Measurements from ENCODE around the gene HIVEP1. TPM values are rescaled to one million over a fixed set of nuclear protein-coding genes. Genes with fewer than 3 reads are reported as not detected.

Gene HIVEP1
- total RNA-seq, 1 experiment from 2014 or later, result 24.3 TPM

GRCh38 chr6:12014873-12015149 lies 2.7 kb downstream of the HIVEP1 start (continued):
- TF ChIP-seq ZNF532 (CRISPR knock-in tag; IDR thresholded peaks at IDR 0.05; ENCODE audit: borderline replicate concordance) (no peak), PREB (CRISPR knock-in tag; IDR thresholded peaks at IDR 0.05; ENCODE audit: borderline replicate concordance) (no peak), FOXP4 (CRISPR knock-in tag; IDR thresholded peaks at IDR 0.05) (no peak), CBFB (CRISPR knock-in tag; IDR thresholded peaks at IDR 0.05; ENCODE audit: low read depth) (no peak), JUN (CRISPR knock-in tag; IDR thresholded peaks at IDR 0.05) (no peak), ZNF317 (CRISPR knock-in tag; IDR thresholded peaks at IDR 0.05; ENCODE audit: borderline replicate concordance, low read depth) (no peak)

GRCh38 chr6:12017263-12017662 lies 5.2 kb downstream of the HIVEP1 start:
- Mint-ChIP-seq H3K27ac (no peak overlapping the region), H3K4me3 (no peak overlapping the region), H3K36me3 (peaks cover 61% of the 10 kb centered on the region), H3K4me1 (peaks cover 33% of the 10 kb centered on the region), H3K27me3 (ENCODE audit: low read depth) (no peaks in the 10 kb centered on the region), H3K9me3 (peaks cover 20% of the 10 kb centered on the region)
- ChIA-PET POLR2A (interaction anchor here (0.6 kb wide), 1 partner anchor 128 kb away, joined by 3 read pairs; no protein-coding TSS in a partner anchor), CTCF (no interaction called here)
- TF ChIP-seq MXD4 (CRISPR knock-in tag; IDR thresholded peaks at IDR 0.05; ENCODE audit: borderline replicate concordance) (no peak), NFYB (CRISPR knock-in tag; conservative IDR thresholded peaks at IDR 0.05; ENCODE audit: low read depth) (peak; percentile 42)
- no peak for ATAC-seq
- no peak for DNase-seq (ENCODE audit: low spot score)

- CTCF ChIA-PET, result no interaction called here
- no peak for ATAC-seq
- peaks cover 61% of the 10 kb centered on the region for H3K36me3 Mint-ChIP-seq
- TF ChIP-seq SMAD4 (CRISPR knock-in tag; IDR thresholded peaks at IDR 0.05) (no peak), PRRX2 (CRISPR knock-in tag; IDR thresholded peaks at IDR 0.05) (no peak), ERG (CRISPR knock-in tag; IDR thresholded peaks at IDR 0.05) (no peak), HMGA2 (CRISPR knock-in tag; IDR thresholded peaks at IDR 0.05) (no peak), ZSCAN18 (CRISPR knock-in tag; IDR thresholded peaks at IDR 0.05) (no peak), FOXJ3 (CRISPR knock-in tag; IDR thresholded peaks at IDR 0.05; ENCODE audit: borderline replicate concordance) (no peak), CDX4 (CRISPR knock-in tag; IDR thresholded peaks at IDR 0.05; ENCODE audit: borderline replicate concordance) (no peak), ZNF138 (CRISPR knock-in tag; conservative IDR thresholded peaks at IDR 0.05) (no peak), ZNF512 (CRISPR knock-in tag; IDR thresholded peaks at IDR 0.05; ENCODE audit: borderline replicate concordance) (no peak)
Observed at GRCh38 chr6:12017876-12018401, 5.8 kb downstream of the HIVEP1 start.

More at GRCh38 chr6:12017876-12018401, 5.8 kb downstream of the HIVEP1 start:
- Mint-ChIP-seq H3K9me3 (peaks cover 20% of the 10 kb centered on the region), H3K4me3 (no peak overlapping the region), H3K4me1 (peaks cover 36% of the 10 kb centered on the region), H3K27me3 (ENCODE audit: low read depth) (no peaks in the 10 kb centered on the region), H3K27ac (no peak overlapping the region)
- DNase-seq (ENCODE audit: low spot score), result no peak
- POLR2A ChIA-PET, result interaction anchor here (0.6 kb wide), 1 partner anchor 128 kb away, joined by 3 read pairs; no protein-coding TSS in a partner anchor

Measured in WTC11 (cell line).